Measurements from ENCODE around the gene PLEKHG3.
"Not testable (repeated sequence)": the region's sequence is repeated elsewhere in the genome, so short reads cannot be mapped to it uniquely, and the experiment has no call there.

Gene PLEKHG3

GRCh38 chr14:64688031-64688430 is 16.2 kb upstream of the PLEKHG3 start:
- DNase-seq (ENCODE audit: low read depth in 2 of 2, low spot score in 1 of 2) = no peak

GRCh38 chr14:64688811-64689281 is 15.4 kb upstream of the PLEKHG3 start:
- no peak for DNase-seq (ENCODE audit: low read depth in 2 of 2, low spot score in 1 of 2)

- no peak for DNase-seq (ENCODE audit: low read depth in 2 of 2, low spot score in 1 of 2)
These were observed 14.9 kb upstream of the PLEKHG3 start for GRCh38 chr14:64689289-64689688.

- not testable (repeated sequence) for DNase-seq (ENCODE audit: low read depth in 2 of 2, low spot score in 1 of 2)
These were observed 13.6 kb upstream of the PLEKHG3 start for GRCh38 chr14:64690607-64691006.

- no peak for DNase-seq (ENCODE audit: low read depth in 2 of 2, low spot score in 1 of 2)
These were observed 12.8 kb upstream of the PLEKHG3 start for GRCh38 chr14:64691376-64691775.

- no peak for DNase-seq (ENCODE audit: low read depth in 2 of 2, low spot score in 1 of 2)
These were observed 11.8 kb upstream of the PLEKHG3 start for GRCh38 chr14:64692189-64692985.

- no peak for DNase-seq (ENCODE audit: low read depth in 2 of 2, low spot score in 1 of 2)
These were observed 11.0 kb upstream of the PLEKHG3 start for GRCh38 chr14:64692986-64693809.

GRCh38 chr14:64693810-64694165 is 10.4 kb upstream of the PLEKHG3 start:
- DNase-seq (ENCODE audit: low read depth in 2 of 2, low spot score in 1 of 2) = no peak

GRCh38 chr14:64695071-64695470 is 9.2 kb upstream of the PLEKHG3 start:
- no peak for DNase-seq (ENCODE audit: low read depth in 2 of 2, low spot score in 1 of 2)

- DNase-seq (ENCODE audit: low read depth in 2 of 2, low spot score in 1 of 2) = no peak
These were observed 7.8 kb upstream of the PLEKHG3 start for GRCh38 chr14:64696355-64696857.

- DNase-seq (ENCODE audit: low read depth in 2 of 2, low spot score in 1 of 2) = no peak
These were observed 5.3 kb upstream of the PLEKHG3 start for GRCh38 chr14:64698903-64699302.

- DNase-seq (ENCODE audit: low read depth in 2 of 2, low spot score in 1 of 2) = no peak
These were observed 3.9 kb upstream of the PLEKHG3 start for GRCh38 chr14:64700290-64700689.

- no peak for DNase-seq (ENCODE audit: low read depth in 2 of 2, low spot score in 1 of 2)
These were observed 3.3 kb upstream of the PLEKHG3 start for GRCh38 chr14:64700894-64701293.

- DNase-seq (ENCODE audit: low read depth in 2 of 2, low spot score in 1 of 2) = no peak
These were observed 2.6 kb upstream of the PLEKHG3 start for GRCh38 chr14:64701660-64702059.

GRCh38 chr14:64702493-64703394 is 1.5 kb upstream of the PLEKHG3 start:
- DNase-seq (ENCODE audit: low read depth in 2 of 2, low spot score in 1 of 2) = no peak

GRCh38 chr14:64703395-64704142 is 655 bp upstream of the PLEKHG3 start:
- no peak for DNase-seq (ENCODE audit: low read depth in 2 of 2, low spot score in 1 of 2)

GRCh38 chr14:64704743-64705380 is 638 bp downstream of the PLEKHG3 start:
- DNase-seq (ENCODE audit: low read depth in 2 of 2, low spot score in 1 of 2) = no peak

- DNase-seq (ENCODE audit: low read depth in 2 of 2, low spot score in 1 of 2) = no peak
These were observed 1.3 kb downstream of the PLEKHG3 start for GRCh38 chr14:64705381-64706118.

GRCh38 chr14:64706119-64706592 is 1.9 kb downstream of the PLEKHG3 start:
- no peak for DNase-seq (ENCODE audit: low read depth in 2 of 2, low spot score in 1 of 2)

Measured in stimulated activated CD8-positive, alpha-beta memory T cell treated with anti-CD3 and anti-CD28 coated beads, Interleukin-4, amount 100 ng/mL, for 4 hours (primary cell).